GM12878 (cell line): Measurements from ENCODE around the gene RAD18. TPM values are rescaled to one million over a fixed set of nuclear protein-coding genes. Genes with fewer than 3 reads are reported as not detected.

Source experiments
- ATAC-seq: fragments of 200-7000 bp; cut with Tn5 transposase; 3 replicates; pipeline ENCODE4 v1.9.1; 2020; ENCODE audit warnings: mild to moderate bottlenecking, moderate library complexity
- BruUV-seq: library from RNA; stranded (reverse); fragments of 400-500 nt; replicated peaks from 2 replicates; lab custom pipeline; 2021; lab: Mats Ljungman, UMichigan
- CTCF ChIA-PET: fragments of 300-600 bp; sonication (Branson Sonifier 250); formaldehyde crosslinking; extraction: SDS; loops from one replicate; lab custom pipeline; 2021; ENCODE audit warnings: inconsistent platforms; lab: Yijun Ruan, JAX
- POLR2A ChIA-PET: fragments of 350-600 bp; formaldehyde crosslinking; extraction: SDS; loops from one replicate; lab custom pipeline; 2021; ENCODE audit warnings: inconsistent platforms; lab: Charles Lee
- RAD21 ChIA-PET: fragments of 300-600 bp; sonication (Branson Sonifier 250); formaldehyde crosslinking; loops from one replicate; lab custom pipeline; 2023; ENCODE audit warnings: antibody characterized with exemption; ENCODE audit not compliant: unreplicated experiment; lab: Charles Lee
- SMC1A ChIA-PET: fragments of 300-600 bp; sonication (Branson Sonifier 250); formaldehyde crosslinking; loops from one replicate; lab custom pipeline; 2023; ENCODE audit not compliant: unreplicated experiment, uncharacterized antibody; lab: Charles Lee
- DNase-seq: peaks from one replicate; pipeline ENCODE4 v3.0.0-alpha.2; 2011; ENCODE audit warnings: low read depth, low spot score
- FAIRE-seq: peaks from 3 replicates; lab custom pipeline; 2011; peaks lifted over from hg19 to GRCh38; lab: Jason Lieb, UNC
- H2AFZ ChIP-seq: 2 replicates; pipeline ENCODE4 v1.6.0; 2011; ENCODE audit warnings: low read depth, low read length, control low read depth; ENCODE audit not compliant: control insufficient read depth
- H3K27ac ChIP-seq: 2 replicates; pipeline ENCODE4 v1.5.1; 2011; ENCODE audit warnings: control low read depth; ENCODE audit not compliant: control insufficient read depth, insufficient read depth
- H3K27me3 ChIP-seq, 2 experiments: replicated peaks in 1 of 2; 2 replicates each; pipeline versions ENCODE4 v1.6.0 to v1.6.1; 2011; ENCODE audit warnings: low read length in 1 of 2; ENCODE audit not compliant: control insufficient read depth in 2 of 2, insufficient read depth in 2 of 2
- H3K36me3 ChIP-seq, 2 experiments: 2 replicates each; pipeline ENCODE4 v1.5.1; 2011; ENCODE audit warnings: low read length in 1 of 2; ENCODE audit not compliant: control insufficient read depth in 2 of 2, insufficient read depth in 2 of 2
- H3K4me1 ChIP-seq: 2 replicates; pipeline ENCODE4 v1.6.1; 2011; ENCODE audit warnings: mild to moderate bottlenecking, low read length, moderate library complexity, mixed read lengths; ENCODE audit not compliant: control insufficient read depth, insufficient read depth
- H3K4me2 ChIP-seq: 2 replicates; pipeline ENCODE4 v1.6.0; 2011; ENCODE audit warnings: control low read depth; ENCODE audit not compliant: control insufficient read depth, insufficient read depth
- H3K4me3 ChIP-seq: fragments of 200-600 bp; sonication (generic); 2 replicates; pipeline ENCODE4 v1.5.1; 2016
- H3K79me2 ChIP-seq: 2 replicates; pipeline ENCODE4 v1.6.0; 2011; ENCODE audit warnings: low read length; ENCODE audit not compliant: control insufficient read depth, insufficient read depth
- H3K9ac ChIP-seq: 2 replicates; pipeline ENCODE4 v1.8.0; 2011; ENCODE audit warnings: low read length, control low read depth, mixed read lengths; ENCODE audit not compliant: control insufficient read depth, insufficient read depth
- H3K9me3 ChIP-seq: replicated peaks from 3 replicates; pipeline ENCODE4 v1.5.1; 2011; ENCODE audit warnings: mild to moderate bottlenecking, low read length; ENCODE audit not compliant: control insufficient read depth, insufficient read depth
- H4K20me1 ChIP-seq: 2 replicates; pipeline ENCODE4 v1.6.0; 2011; ENCODE audit not compliant: control insufficient read depth, insufficient read depth
- CEBPB ChIP-seq, 2 experiments: fragments of 150-350 bp in 1 of 2; IDR thresholded peaks; 2 replicates each; pipeline ENCODE4 v1.6.1; 2012 to 2014; ENCODE audit warnings: low read depth in 2 of 2, low read length in 2 of 2, borderline replicate concordance in 1 of 2, inconsistent platforms in 1 of 2
- CHD4 ChIP-seq: fragments of 200-600 bp; sonication (generic); IDR thresholded peaks from 2 replicates; pipeline ENCODE4 v1.6.1; 2016; ENCODE audit warnings: mild to moderate bottlenecking
- IRF3 ChIP-seq: fragments of 450-650 bp; IDR thresholded peaks from 2 replicates; pipeline ENCODE4 v1.6.1; 2014; ENCODE audit warnings: mild to moderate bottlenecking
- IRF4 ChIP-seq: IDR thresholded peaks from 2 replicates; pipeline ENCODE4 v1.6.1; 2011; ENCODE audit warnings: low read depth, low read length
- MYB ChIP-seq: fragments of 150-350 bp; IDR thresholded peaks from 2 replicates; pipeline ENCODE4 v1.6.1; 2014; ENCODE audit warnings: mild to moderate bottlenecking, low read depth, low read length, borderline replicate concordance
- POU2F2 ChIP-seq: IDR thresholded peaks from 3 replicates; pipeline ENCODE4 v1.6.1; 2011; ENCODE audit warnings: low read depth, mild to moderate bottlenecking, low read length, borderline replicate concordance
- REST ChIP-seq: IDR thresholded peaks from 2 replicates; pipeline ENCODE4 v1.6.1; 2012; ENCODE audit warnings: mild to moderate bottlenecking, low read depth, low read length
- SKIL ChIP-seq: fragments of 450-650 bp; IDR thresholded peaks from 2 replicates; pipeline ENCODE4 v1.6.1; 2017; ENCODE audit warnings: mild to moderate bottlenecking, low read depth, inconsistent platforms; ENCODE audit not compliant: poor library complexity, severe bottlenecking
- SMAD5 ChIP-seq: IDR thresholded peaks from 2 replicates; pipeline ENCODE4 v1.6.1; 2016; ENCODE audit warnings: antibody characterized with exemption, low read depth
- ZBTB33 ChIP-seq: fragments of 450-650 bp; IDR thresholded peaks from 2 replicates; pipeline ENCODE4 v1.6.1; 2017; ENCODE audit warnings: mild to moderate bottlenecking
- WGBS: methylation state at CpG from one replicate; pipeline ENCODE4 v1.1.6; 2016; ENCODE audit warnings: low lambda C conversion rate; ENCODE audit not compliant: insufficient replicate concordance, insufficient coverage; ENCODE audit errors: missing lambda C conversion rate; 5-methylcytosine and 5-hydroxymethylcytosine counted together
- in situ Hi-C: fragments of 300-500 bp; cut with MboI; formaldehyde crosslinking; loops from 9 replicates; pipeline ENCODE4 v1.14.3; 2018; ENCODE audit warnings: mixed read lengths
- intact Hi-C: fragments of 100-400 bp; cut with micrococcal nuclease; formaldehyde crosslinking; loops from one replicate; pipeline ENCODE4 v1.14.2; 2022; ENCODE audit not compliant: unreplicated experiment
- polyA plus RNA-seq, 11 experiments: library from polyadenylated mRNA; depleted of rRNA in 4 of 11; unstranded in 6 of 11; stranded (reverse) in 5 of 11; fragments of >200 nt; fragmentation: Nextera tagmentation in 4 of 11; fragmentation: Illumina TruSeq in 1 of 11; extraction: Ambion mirVana in 4 of 11; extraction: Trizol in 1 of 11; gene quantifications; 1 replicate in 1 of 11; 2 replicates in 10 of 11; pipeline versions ENCODE4 v1.2.1 to v1.2.3, GENCODE V29; 2011 to 2016; ENCODE audit warnings: inconsistent platforms in 2 of 11, missing spikeins in 2 of 11, low read depth in 1 of 11
- total RNA-seq, 4 experiments: library from RNA; depleted of rRNA in 3 of 4; stranded (reverse); fragments of >200 nt in 3 of 4; fragmentation: Illumina TruSeq in 1 of 4; extraction: Trizol in 1 of 4; gene quantifications; 2 replicates each; pipeline versions ENCODE4 v1.2.1 to v1.2.3, GENCODE V29; 2013 to 2021
- TF ChIP-seq, protein P1 (sequence below): fragments of 450-650 bp; IDR thresholded peaks from 2 replicates; pipeline ENCODE4 v1.6.1; 2017; ENCODE audit warnings: mild to moderate bottlenecking, moderate library complexity

The RAD18 gene
- total and polyA plus RNA-seq, 10 of the 15 experiments (the other 5 are each of a cell fraction or from before 2014, with no cell fraction given), result 8.7 to 38.6 (median 19.2) TPM

DNA sequence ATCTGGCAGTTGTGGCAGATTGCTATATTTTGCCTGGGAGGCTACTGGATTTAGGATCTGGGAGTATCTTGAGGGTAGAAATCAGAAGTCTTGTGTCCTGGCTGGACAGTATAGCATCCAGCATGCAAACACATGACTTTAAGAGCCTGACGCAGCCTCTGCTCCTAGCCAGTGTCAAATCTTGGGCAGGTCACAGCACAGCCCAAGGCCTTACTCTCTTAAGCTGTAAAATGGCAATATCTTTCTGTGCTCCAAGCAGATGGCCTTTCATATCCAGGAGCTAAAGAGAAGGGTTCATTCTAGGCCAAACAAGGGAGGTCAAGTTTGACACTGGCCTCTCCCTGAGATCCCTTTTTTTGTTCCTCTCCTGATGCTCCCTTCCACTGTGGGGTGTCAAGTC, 19.8 kb upstream of the RAD18 start:
- no peaks in the 10 kb centered on the region for H3K4me1 ChIP-seq
- no peak overlapping the region for H2AFZ ChIP-seq
- no peaks in the 10 kb centered on the region for H4K20me1 ChIP-seq
- no peaks in the 10 kb centered on the region for H3K79me2 ChIP-seq
- no peaks in the 10 kb centered on the region for H3K36me3 ChIP-seq
- no TSS peak for BruUV-seq
- ChIA-PET POLR2A (no interaction called here), RAD21 (no interaction called here), SMC1A (no interaction called here), CTCF (interaction anchor here (1.1 kb wide), 1 partner anchor 66 kb away, joined by 3 read pairs; no protein-coding TSS in a partner anchor)
- 91% methylated on average over 1 of the region's 1 CpG for WGBS
- in situ Hi-C loops (no loop called here), intact Hi-C loops (no loop called here)
- H3K4me3 ChIP-seq, result no peak overlapping the region
- no peak for DNase-seq
- H3K27ac ChIP-seq, result no peak overlapping the region
- FAIRE-seq, result no peak
- no peaks in the 10 kb centered on the region; the same call in 2 of the 3 replicates for H3K9me3 ChIP-seq
- H3K9ac ChIP-seq, result no peak overlapping the region
- ATAC-seq, result no peak
- peaks cover 0 to 2% of the 10 kb centered on the region in 2 experiments; a peak in 2 of 4 replicates for H3K27me3 ChIP-seq
- H3K4me2 ChIP-seq, result no peak overlapping the region
- TF ChIP-seq IRF4 (no peak), IRF3 (no peak), SMAD5 (no peak), SKIL (no peak), CHD4 (no peak), MYB (no peak), CEBPB (IDR thresholded peaks at IDR 0.05; ENCODE audit: borderline replicate concordance in 1 of 2, low read depth in 2 of 2, low read length in 2 of 2) (no peak), ZBTB33 (no peak), REST (no peak), POU2F2 (no peak)
- TF ChIP-seq, protein P1, sequence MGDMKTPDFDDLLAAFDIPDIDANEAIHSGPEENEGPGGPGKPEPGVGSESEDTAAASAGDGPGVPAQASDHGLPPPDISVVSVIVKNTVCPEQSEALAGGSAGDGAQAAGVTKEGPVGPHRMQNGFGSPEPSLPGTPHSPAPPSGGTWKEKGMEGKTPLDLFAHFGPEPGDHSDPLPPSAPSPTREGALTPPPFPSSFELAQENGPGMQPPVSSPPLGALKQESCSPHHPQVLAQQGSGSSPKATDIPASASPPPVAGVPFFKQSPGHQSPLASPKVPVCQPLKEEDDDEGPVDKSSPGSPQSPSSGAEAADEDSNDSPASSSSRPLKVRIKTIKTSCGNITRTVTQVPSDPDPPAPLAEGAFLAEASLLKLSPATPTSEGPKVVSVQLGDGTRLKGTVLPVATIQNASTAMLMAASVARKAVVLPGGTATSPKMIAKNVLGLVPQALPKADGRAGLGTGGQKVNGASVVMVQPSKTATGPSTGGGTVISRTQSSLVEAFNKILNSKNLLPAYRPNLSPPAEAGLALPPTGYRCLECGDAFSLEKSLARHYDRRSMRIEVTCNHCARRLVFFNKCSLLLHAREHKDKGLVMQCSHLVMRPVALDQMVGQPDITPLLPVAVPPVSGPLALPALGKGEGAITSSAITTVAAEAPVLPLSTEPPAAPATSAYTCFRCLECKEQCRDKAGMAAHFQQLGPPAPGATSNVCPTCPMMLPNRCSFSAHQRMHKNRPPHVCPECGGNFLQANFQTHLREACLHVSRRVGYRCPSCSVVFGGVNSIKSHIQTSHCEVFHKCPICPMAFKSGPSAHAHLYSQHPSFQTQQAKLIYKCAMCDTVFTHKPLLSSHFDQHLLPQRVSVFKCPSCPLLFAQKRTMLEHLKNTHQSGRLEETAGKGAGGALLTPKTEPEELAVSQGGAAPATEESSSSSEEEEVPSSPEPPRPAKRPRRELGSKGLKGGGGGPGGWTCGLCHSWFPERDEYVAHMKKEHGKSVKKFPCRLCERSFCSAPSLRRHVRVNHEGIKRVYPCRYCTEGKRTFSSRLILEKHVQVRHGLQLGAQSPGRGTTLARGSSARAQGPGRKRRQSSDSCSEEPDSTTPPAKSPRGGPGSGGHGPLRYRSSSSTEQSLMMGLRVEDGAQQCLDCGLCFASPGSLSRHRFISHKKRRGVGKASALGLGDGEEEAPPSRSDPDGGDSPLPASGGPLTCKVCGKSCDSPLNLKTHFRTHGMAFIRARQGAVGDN, result no peak
